Measurements from ENCODE around the gene GSG1L. TPM values are rescaled to one million over a fixed set of nuclear protein-coding genes. Genes with fewer than 3 reads are reported as not detected.

The GSG1L gene
- total and polyA plus RNA-seq, 4 donors = not detected

DNA sequence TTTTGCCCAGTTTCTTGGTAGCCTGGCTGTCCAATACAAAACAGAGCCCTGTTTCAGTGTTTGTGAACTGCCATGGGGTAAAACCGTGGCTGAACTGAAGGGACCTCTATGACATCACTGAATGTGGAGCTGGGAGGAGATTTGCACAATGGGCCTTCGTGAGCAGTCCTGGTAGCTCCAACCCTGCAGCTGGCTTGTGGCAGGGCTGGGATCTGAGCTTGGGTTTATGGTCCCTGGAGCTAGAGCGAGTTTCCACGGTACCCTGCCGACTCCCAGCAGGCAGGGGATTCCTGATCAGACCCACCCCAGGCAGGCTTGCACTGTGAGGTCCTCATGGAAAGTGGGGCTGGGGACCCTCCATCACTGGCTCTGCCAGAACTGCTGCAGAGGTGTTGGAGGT is 247.0 kb downstream of the GSG1L start:
- Histone ChIP-seq H3K4me3 (ENCODE audit: low read depth in 1 of 3, low read length in 3 of 3) (no peak overlapping the region), H3K27ac (ENCODE audit: low read depth in 1 of 2, low read length in 2 of 2) (no peak overlapping the region), H3K9ac (ENCODE audit: low read depth in 1 of 2, low read length in 2 of 2) (no peak overlapping the region), H3K9me3 (ENCODE audit: control insufficient read depth in 4 of 4, low read length in 3 of 4) (no peaks in the 10 kb centered on the region), H3K4me1 (ENCODE audit: control insufficient read depth in 4 of 4, insufficient read depth in 4 of 4, low read length in 3 of 4) (no peaks in the 10 kb centered on the region), H3K36me3 (ENCODE audit: control insufficient read depth in 4 of 4, insufficient read depth in 3 of 4, low read depth in 1 of 4, low read length in 3 of 4) (no peaks in the 10 kb centered on the region), H3K27me3 (ENCODE audit: control insufficient read depth in 4 of 4, insufficient read depth in 4 of 4, low read length in 3 of 4) (peaks cover 0 to 3% (median 0%) of the 10 kb centered on the region in 4 donors)
- 60% methylated on average over 5 of the region's 5 CpGs for WGBS
- TF ChIP-seq, protein P1, sequence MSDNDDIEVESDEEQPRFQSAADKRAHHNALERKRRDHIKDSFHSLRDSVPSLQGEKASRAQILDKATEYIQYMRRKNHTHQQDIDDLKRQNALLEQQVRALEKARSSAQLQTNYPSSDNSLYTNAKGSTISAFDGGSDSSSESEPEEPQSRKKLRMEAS (IDR thresholded peaks at IDR 0.05) = no peak
- DNase-seq (ENCODE audit: low spot score) = no peak

DNA sequence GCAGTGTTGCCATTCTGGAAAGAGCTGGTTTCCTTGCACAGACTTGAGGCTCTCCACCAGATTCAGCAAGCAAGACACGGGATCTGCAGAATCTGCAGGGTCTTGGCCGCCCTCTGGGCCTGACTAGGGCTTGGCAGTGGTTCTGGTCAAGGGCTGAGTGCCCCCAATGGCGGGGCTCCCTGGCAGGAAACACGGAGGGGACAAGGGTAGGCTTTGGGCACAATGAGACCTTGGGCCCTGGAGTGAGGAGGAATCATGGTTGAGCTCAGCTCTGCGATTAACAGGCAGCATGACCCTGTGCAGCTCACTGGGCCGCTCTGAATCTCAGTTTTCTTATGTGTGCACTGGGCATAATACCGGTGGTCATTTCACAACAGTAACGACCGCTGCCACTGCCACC is 249.9 kb downstream of the GSG1L start:
- 81% methylated on average over 9 of the region's 9 CpGs for WGBS
- Histone ChIP-seq H3K27ac (ENCODE audit: low read depth in 1 of 2, low read length in 2 of 2) (no peak overlapping the region), H3K4me1 (ENCODE audit: control insufficient read depth in 4 of 4, insufficient read depth in 4 of 4, low read length in 3 of 4) (no peaks in the 10 kb centered on the region), H3K9ac (ENCODE audit: low read depth in 1 of 2, low read length in 2 of 2) (no peak overlapping the region), H3K4me3 (ENCODE audit: low read depth in 1 of 3, low read length in 3 of 3) (no peak overlapping the region), H3K9me3 (ENCODE audit: control insufficient read depth in 4 of 4, low read length in 3 of 4) (peaks cover 0 to 3% (median 1%) of the 10 kb centered on the region in 4 donors), H3K27me3 (ENCODE audit: control insufficient read depth in 4 of 4, insufficient read depth in 4 of 4, low read length in 3 of 4) (peaks cover 0 to 3% (median 0%) of the 10 kb centered on the region in 4 donors), H3K36me3 (ENCODE audit: control insufficient read depth in 4 of 4, insufficient read depth in 3 of 4, low read depth in 1 of 4, low read length in 3 of 4) (no peaks in the 10 kb centered on the region)
- TF ChIP-seq JUND (IDR thresholded peaks at IDR 0.05) (no peak), RAD21 (IDR thresholded peaks at IDR 0.05) (no peak), HNF4G (IDR thresholded peaks at IDR 0.05) (no peak), FOXA2 (IDR thresholded peaks at IDR 0.05) (no peak)
- TF ChIP-seq, protein P2, sequence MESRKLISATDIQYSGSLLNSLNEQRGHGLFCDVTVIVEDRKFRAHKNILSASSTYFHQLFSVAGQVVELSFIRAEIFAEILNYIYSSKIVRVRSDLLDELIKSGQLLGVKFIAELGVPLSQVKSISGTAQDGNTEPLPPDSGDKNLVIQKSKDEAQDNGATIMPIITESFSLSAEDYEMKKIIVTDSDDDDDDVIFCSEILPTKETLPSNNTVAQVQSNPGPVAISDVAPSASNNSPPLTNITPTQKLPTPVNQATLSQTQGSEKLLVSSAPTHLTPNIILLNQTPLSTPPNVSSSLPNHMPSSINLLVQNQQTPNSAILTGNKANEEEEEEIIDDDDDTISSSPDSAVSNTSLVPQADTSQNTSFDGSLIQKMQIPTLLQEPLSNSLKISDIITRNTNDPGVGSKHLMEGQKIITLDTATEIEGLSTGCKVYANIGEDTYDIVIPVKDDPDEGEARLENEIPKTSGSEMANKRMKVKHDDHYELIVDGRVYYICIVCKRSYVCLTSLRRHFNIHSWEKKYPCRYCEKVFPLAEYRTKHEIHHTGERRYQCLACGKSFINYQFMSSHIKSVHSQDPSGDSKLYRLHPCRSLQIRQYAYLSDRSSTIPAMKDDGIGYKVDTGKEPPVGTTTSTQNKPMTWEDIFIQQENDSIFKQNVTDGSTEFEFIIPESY (IDR thresholded peaks at IDR 0.05) = no peak
- no peak for DNase-seq (ENCODE audit: low spot score)

DNA sequence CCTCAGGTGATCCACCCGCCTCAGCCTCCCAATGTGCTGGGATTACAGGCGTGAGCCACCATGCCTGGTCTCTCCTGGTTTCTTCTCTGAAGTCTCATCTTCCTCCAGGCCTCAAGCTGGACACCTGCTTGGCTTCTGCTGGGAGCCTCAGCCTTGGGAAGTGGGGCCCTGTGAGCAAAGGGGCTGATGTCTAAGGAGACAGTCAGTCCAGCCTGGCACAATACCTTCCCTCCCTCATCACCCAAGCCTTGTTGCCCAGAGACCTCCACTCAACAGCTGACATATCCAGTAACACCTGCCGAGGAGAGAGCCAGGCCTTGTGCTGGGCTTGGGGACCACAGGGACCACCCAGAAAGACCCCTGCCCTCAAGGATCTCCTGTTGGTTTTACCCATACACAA is 251.6 kb downstream of the GSG1L start:
- Histone ChIP-seq H3K9ac (ENCODE audit: low read depth in 1 of 2, low read length in 2 of 2) (no peak overlapping the region), H3K27ac (ENCODE audit: low read depth in 1 of 2, low read length in 2 of 2) (no peak overlapping the region), H3K4me1 (ENCODE audit: control insufficient read depth in 4 of 4, insufficient read depth in 4 of 4, low read length in 3 of 4) (no peaks in the 10 kb centered on the region), H3K27me3 (ENCODE audit: control insufficient read depth in 4 of 4, insufficient read depth in 4 of 4, low read length in 3 of 4) (no peaks in the 10 kb centered on the region), H3K4me3 (ENCODE audit: low read depth in 1 of 3, low read length in 3 of 3) (no peak overlapping the region), H3K9me3 (ENCODE audit: control insufficient read depth in 4 of 4, low read length in 3 of 4) (peaks cover 0 to 3% (median 1%) of the 10 kb centered on the region in 4 donors), H3K36me3 (ENCODE audit: control insufficient read depth in 4 of 4, insufficient read depth in 3 of 4, low read depth in 1 of 4, low read length in 3 of 4) (no peaks in the 10 kb centered on the region)
- DNase-seq (ENCODE audit: low spot score) = no peak
- 73% methylated on average over 3 of the region's 3 CpGs for WGBS
- no peak for TF ChIP-seq FOXA1 (IDR thresholded peaks at IDR 0.05)
- no peak for TF ChIP-seq GABPA (IDR thresholded peaks at IDR 0.05 in 1 of 2, conservative IDR thresholded peaks at IDR 0.05 in 1 of 2)

DNA sequence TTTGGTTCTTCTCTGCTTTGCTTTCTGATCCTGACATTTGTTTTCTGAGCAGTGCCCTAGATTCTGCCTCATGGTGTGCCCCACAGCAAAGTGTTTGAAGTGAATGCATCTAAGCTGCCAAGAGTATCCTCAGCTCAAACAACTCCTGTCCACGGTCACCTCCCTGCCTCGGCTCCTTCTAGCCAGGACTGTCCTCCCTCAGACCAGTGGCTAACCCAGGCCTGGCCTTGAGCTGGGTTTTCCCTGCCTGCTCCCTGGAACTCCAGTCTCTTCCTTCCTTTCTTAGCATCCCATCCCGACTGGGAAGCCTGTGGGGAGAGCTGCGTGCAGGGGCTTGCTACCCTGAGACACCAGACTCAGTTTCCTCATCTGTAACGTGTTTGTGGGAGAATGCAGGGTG is 256.5 kb downstream of the GSG1L start:
- H3K36me3 ChIP-seq (ENCODE audit: control insufficient read depth in 4 of 4, insufficient read depth in 3 of 4, low read depth in 1 of 4, low read length in 3 of 4) = no peaks in the 10 kb centered on the region
- WGBS = 49% methylated on average over 5 of the region's 5 CpGs
- TF ChIP-seq FOXA2 (IDR thresholded peaks at IDR 0.05) (no peak), HNF4A (conservative IDR thresholded peaks at IDR 0.05) (no peak), RXRA (IDR thresholded peaks at IDR 0.05) (no peak), EGR1 (IDR thresholded peaks at IDR 0.05; ENCODE audit: low read depth in 2 of 2) (no peak), NR2F2 (IDR thresholded peaks at IDR 0.05) (no peak), FOXA1 (IDR thresholded peaks at IDR 0.05) (no peak), HNF4G (IDR thresholded peaks at IDR 0.05) (no peak), YY1 (IDR thresholded peaks at IDR 0.05) (no peak)
- TF ChIP-seq, protein P3, sequence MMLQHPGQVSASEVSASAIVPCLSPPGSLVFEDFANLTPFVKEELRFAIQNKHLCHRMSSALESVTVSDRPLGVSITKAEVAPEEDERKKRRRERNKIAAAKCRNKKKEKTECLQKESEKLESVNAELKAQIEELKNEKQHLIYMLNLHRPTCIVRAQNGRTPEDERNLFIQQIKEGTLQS (IDR thresholded peaks at IDR 0.05) = no peak
- TF ChIP-seq, protein P4, sequence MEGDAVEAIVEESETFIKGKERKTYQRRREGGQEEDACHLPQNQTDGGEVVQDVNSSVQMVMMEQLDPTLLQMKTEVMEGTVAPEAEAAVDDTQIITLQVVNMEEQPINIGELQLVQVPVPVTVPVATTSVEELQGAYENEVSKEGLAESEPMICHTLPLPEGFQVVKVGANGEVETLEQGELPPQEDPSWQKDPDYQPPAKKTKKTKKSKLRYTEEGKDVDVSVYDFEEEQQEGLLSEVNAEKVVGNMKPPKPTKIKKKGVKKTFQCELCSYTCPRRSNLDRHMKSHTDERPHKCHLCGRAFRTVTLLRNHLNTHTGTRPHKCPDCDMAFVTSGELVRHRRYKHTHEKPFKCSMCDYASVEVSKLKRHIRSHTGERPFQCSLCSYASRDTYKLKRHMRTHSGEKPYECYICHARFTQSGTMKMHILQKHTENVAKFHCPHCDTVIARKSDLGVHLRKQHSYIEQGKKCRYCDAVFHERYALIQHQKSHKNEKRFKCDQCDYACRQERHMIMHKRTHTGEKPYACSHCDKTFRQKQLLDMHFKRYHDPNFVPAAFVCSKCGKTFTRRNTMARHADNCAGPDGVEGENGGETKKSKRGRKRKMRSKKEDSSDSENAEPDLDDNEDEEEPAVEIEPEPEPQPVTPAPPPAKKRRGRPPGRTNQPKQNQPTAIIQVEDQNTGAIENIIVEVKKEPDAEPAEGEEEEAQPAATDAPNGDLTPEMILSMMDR (IDR thresholded peaks at IDR 0.05; ENCODE audit: low read depth, low read length, missing input control) = no peak
- TF ChIP-seq, protein P5, sequence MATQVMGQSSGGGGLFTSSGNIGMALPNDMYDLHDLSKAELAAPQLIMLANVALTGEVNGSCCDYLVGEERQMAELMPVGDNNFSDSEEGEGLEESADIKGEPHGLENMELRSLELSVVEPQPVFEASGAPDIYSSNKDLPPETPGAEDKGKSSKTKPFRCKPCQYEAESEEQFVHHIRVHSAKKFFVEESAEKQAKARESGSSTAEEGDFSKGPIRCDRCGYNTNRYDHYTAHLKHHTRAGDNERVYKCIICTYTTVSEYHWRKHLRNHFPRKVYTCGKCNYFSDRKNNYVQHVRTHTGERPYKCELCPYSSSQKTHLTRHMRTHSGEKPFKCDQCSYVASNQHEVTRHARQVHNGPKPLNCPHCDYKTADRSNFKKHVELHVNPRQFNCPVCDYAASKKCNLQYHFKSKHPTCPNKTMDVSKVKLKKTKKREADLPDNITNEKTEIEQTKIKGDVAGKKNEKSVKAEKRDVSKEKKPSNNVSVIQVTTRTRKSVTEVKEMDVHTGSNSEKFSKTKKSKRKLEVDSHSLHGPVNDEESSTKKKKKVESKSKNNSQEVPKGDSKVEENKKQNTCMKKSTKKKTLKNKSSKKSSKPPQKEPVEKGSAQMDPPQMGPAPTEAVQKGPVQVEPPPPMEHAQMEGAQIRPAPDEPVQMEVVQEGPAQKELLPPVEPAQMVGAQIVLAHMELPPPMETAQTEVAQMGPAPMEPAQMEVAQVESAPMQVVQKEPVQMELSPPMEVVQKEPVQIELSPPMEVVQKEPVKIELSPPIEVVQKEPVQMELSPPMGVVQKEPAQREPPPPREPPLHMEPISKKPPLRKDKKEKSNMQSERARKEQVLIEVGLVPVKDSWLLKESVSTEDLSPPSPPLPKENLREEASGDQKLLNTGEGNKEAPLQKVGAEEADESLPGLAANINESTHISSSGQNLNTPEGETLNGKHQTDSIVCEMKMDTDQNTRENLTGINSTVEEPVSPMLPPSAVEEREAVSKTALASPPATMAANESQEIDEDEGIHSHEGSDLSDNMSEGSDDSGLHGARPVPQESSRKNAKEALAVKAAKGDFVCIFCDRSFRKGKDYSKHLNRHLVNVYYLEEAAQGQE (IDR thresholded peaks at IDR 0.05) = no peak
- TF ChIP-seq, protein P1 (IDR thresholded peaks at IDR 0.05) = no peak

More for the DNA sequence above, 256.5 kb downstream of the GSG1L start:
- no peak overlapping the region for H3K4me3 ChIP-seq (ENCODE audit: low read depth in 1 of 3, low read length in 3 of 3)
- H3K4me1 ChIP-seq (ENCODE audit: control insufficient read depth in 4 of 4, insufficient read depth in 4 of 4, low read length in 3 of 4) = no peaks in the 10 kb centered on the region
- peaks cover 0 to 3% (median 1%) of the 10 kb centered on the region in 4 donors for H3K9me3 ChIP-seq (ENCODE audit: control insufficient read depth in 4 of 4, low read length in 3 of 4)
- H3K27me3 ChIP-seq (ENCODE audit: control insufficient read depth in 4 of 4, insufficient read depth in 4 of 4, low read length in 3 of 4) = peaks cover 0 to 4% (median 0%) of the 10 kb centered on the region in 4 donors
- H3K27ac ChIP-seq (ENCODE audit: low read depth in 1 of 2, low read length in 2 of 2) = no peak overlapping the region
- no peak overlapping the region for H3K9ac ChIP-seq (ENCODE audit: low read depth in 1 of 2, low read length in 2 of 2)
- DNase-seq (ENCODE audit: low spot score) = no peak
